22Rv1 (cell line): ENCODE measurements around the gene RHBDD2.
"Not testable (repeated sequence)": the region's sequence is repeated elsewhere in the genome, so short reads cannot be mapped to it uniquely, and the experiment has no call there.

Source experiments
- H3K27ac ChIP-seq: fragments of 450-650 bp; 2 replicates; pipeline ENCODE4 v1.5.1; 2017
- CTCF ChIP-seq: fragments of 450-650 bp; IDR thresholded peaks from 2 replicates; pipeline ENCODE4 v1.5.1; 2017; ENCODE audit warnings: mild to moderate bottlenecking
- ZFX ChIP-seq: fragments of 450-650 bp; IDR thresholded peaks from 2 replicates; pipeline ENCODE4 v1.6.1; 2017; ENCODE audit warnings: antibody characterized with exemption, borderline replicate concordance

Gene RHBDD2

GRCh38 chr7:75842836-75843446, 35.9 kb upstream of the RHBDD2 start:
- no peak overlapping the region for H3K27ac ChIP-seq
- TF ChIP-seq CTCF: no peak
- no peak for TF ChIP-seq ZFX

GRCh38 chr7:75843613-75844116, 35.2 kb upstream of the RHBDD2 start:
- TF ChIP-seq ZFX: no peak
- no peak overlapping the region for H3K27ac ChIP-seq

- TF ChIP-seq ZFX: no peak
- TF ChIP-seq CTCF: no peak
- no peak overlapping the region for H3K27ac ChIP-seq
These were observed 34.7 kb upstream of the RHBDD2 start for GRCh38 chr7:75844158-75844557.

GRCh38 chr7:75845132-75845531, 33.7 kb upstream of the RHBDD2 start:
- not testable (repeated sequence) for H3K27ac ChIP-seq

- no peak overlapping the region for H3K27ac ChIP-seq
- no peak for TF ChIP-seq CTCF
- no peak for TF ChIP-seq ZFX
These were observed 31.1 kb upstream of the RHBDD2 start for GRCh38 chr7:75847707-75848106.

- no peak for TF ChIP-seq CTCF
- no peak for TF ChIP-seq ZFX
These were observed 29.3 kb upstream of the RHBDD2 start for GRCh38 chr7:75849573-75849972.

GRCh38 chr7:75850235-75850634, 28.6 kb upstream of the RHBDD2 start:
- no peak overlapping the region for H3K27ac ChIP-seq
- TF ChIP-seq CTCF: no peak
- TF ChIP-seq ZFX: no peak

More at GRCh38 chr7:75849573-75849972, 29.3 kb upstream of the RHBDD2 start:
- no peak overlapping the region for H3K27ac ChIP-seq

- TF ChIP-seq CTCF (no peak), ZFX (no peak)
These were observed 24.6 kb upstream of the RHBDD2 start for GRCh38 chr7:75854233-75854632.

GRCh38 chr7:75854813-75855345, 24.0 kb upstream of the RHBDD2 start:
- not testable (repeated sequence) for H3K27ac ChIP-seq

More at GRCh38 chr7:75854233-75854632, 24.6 kb upstream of the RHBDD2 start:
- no peak overlapping the region for H3K27ac ChIP-seq
